Stimulated activated naive CD4-positive, alpha-beta T cell treated with Interleukin-2 at 50 U/mL for 16 hours (primary cell): ENCODE data around the gene DAPK2.
"Not testable (repeated sequence)": the region's sequence is repeated elsewhere in the genome, so short reads cannot be mapped to it uniquely, and the experiment has no call there.

ENCODE experiments used
- DNase-seq: peaks from one replicate; lab custom pipeline; 2025; lab: John Stamatoyannopoulos, UW

The DAPK2 gene

GRCh38 chr15:63973212-63974009 is 72.9 kb downstream of the DAPK2 start:
- no peak for DNase-seq

GRCh38 chr15:63972801-63973200 is 73.5 kb downstream of the DAPK2 start:
- no peak for DNase-seq

DNA sequence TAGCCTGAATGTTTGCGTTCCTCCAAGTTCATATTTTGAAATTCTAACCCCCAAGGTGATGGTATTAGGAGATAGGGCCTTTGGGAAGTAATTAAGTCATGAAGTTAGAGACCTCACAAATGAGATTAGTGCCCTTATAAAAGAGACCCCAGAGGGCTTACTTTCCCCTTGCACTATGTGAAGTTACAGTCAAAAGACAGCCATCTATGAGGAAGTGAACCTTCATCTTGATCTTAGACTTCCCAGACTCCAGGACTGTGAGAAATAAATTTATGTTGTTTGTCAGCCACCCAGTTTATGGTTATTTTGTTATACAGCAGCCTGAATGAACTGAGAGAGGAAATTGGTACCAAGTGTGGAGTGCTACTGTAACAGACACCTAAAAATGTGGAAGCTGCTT is 74.4 kb downstream of the DAPK2 start:
- no peak for DNase-seq

GRCh38 chr15:63971427-63971805 is 74.9 kb downstream of the DAPK2 start:
- peak; percentile 57 for DNase-seq

DNA sequence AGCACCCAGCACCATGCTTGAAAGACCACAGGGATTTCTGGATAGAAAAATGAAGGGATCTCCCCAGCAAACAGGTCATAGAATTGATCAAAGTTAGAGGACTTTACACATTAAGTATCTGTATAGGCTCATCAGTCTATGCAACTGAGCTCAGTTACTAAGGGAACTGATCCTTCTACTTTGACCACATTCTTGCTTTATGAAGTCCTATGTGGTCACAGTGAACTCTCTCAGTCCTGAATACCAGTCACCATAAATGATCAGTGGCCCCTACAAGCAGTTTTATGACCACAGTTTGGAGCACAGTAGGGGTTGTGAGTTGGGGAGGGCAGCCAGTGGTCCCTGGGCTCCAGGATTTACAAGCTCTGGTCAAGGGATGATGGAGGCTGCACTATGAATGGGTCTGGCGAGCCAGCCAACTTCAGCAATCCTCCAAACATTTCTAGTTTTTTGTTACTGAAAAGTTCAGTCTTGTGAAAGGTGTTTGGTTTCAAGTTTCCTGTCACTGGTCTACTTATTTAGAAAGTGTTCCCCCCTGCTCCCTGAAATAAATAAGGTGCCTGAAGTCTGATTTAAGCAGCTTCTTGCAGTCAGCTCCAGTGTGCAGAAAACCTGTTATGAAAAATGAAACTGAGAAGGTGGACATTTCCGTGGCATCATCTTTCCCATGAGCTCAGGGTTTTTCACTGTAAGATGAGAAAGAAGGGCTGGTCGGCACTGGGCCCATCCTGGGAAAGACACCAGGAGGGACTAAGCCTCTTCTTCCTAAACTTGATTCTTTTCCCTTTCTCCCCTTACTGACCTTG is 75.5 kb downstream of the DAPK2 start:
- DNase-seq = no peak

GRCh38 chr15:63969652-63970421 is 76.4 kb downstream of the DAPK2 start:
- no peak for DNase-seq

- no peak for DNase-seq
Observed at GRCh38 chr15:63968700-63969099, 77.6 kb downstream of the DAPK2 start.

GRCh38 chr15:63968122-63968524 is 78.2 kb downstream of the DAPK2 start:
- DNase-seq = no peak

GRCh38 chr15:63967616-63968015 is 78.7 kb downstream of the DAPK2 start:
- DNase-seq = no peak

DNA sequence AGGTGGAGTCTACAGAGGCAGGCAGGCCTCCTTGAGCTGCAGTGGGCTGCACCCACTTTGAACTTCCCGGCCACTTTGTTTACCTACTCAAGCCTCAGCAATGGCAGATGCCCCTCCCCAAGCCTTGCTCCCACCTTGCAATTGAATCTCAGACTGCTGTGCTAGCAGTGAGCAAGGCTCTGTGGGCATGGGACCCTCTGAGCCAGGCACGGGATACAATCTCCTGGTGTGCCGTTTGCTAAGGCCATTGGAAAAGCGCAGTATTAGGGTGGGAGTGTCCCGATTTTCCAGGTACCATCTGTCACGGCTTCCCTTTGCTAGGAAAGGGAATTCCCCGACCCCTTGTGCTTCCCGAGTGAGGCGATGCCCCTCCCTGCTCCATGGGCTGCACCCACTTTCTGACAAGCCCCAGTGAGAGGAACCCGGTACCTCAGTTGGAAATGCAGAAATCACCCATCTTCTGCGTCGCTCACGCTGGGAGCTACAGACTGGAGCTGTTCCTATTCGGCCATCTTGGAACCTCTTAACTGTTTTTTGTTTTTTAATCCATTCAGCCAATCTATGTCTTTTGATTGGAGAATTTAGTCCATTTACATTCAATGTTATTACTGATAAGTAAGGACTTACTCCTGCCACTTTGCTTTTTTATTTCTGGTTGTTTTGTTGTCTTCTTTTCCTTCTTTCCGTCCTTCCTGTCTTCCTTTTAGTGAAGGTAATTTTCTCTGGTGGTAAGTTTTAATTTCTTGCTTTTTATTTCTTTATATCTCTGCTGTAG is 83.2 kb downstream of the DAPK2 start:
- DNase-seq = not testable (repeated sequence)

- no peak for DNase-seq
Observed at GRCh38 chr15:63953524-63953923, 92.8 kb downstream of the DAPK2 start.

- no peak for DNase-seq
Observed at GRCh38 chr15:63950911-63951481, 95.3 kb downstream of the DAPK2 start.

DNA sequence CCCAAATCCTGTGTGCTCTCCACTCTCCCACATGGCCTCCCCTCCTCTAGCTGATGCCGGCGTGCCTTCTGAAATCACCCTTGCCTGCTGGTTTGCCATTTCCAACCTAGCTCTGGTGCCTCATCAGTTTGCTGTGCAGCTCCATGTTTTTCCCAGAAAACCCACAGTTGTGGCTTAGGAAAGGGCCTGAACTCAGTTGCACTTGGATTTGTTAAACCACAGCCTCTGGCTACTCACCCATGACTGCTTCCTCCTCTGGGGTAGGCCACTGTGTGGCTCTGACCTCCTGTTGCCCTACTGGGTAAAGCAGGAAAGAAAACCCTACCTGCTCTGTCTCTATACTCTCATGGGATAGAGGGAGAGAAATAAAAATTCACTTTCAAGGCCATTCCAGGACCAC is 97.3 kb downstream of the DAPK2 start:
- DNase-seq = no peak

DNA sequence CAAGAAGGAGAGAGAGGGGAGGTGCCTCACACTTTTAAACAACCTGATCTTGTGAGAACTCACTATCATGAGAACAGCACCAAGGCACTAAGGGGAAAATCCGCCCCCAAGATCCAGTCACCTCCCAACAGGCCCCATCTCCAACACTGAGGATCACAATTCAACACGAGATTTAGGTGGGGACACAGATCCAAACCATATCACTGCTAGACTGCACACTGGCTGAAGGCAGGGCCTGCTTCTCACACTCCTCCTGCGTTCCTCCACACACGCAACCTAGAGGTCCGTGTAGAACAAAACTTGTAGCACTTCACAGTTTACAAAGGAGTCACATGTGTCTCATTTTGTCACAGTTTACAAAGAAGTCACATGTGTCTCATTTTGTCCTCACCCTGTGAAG is 97.8 kb downstream of the DAPK2 start:
- no peak for DNase-seq

DNA sequence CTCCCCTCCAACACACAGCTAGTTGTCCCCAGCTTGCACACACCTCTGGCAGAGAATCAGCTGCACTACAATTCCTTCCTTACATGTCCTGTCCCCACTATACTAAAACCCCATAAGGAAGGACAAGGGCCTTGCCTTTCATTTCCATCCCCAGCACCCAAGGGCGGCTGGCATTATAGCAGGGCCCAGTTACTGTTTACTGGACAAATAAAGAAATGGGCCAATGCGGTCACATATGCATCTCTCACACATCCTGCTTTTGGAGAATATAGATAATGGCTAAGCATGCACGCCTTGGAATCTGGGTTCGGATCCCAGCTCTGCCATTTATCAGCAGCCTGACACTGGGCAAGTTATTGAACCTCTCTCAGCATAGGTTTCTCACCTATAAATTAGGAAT is 99.1 kb downstream of the DAPK2 start:
- no peak for DNase-seq

- no peak for DNase-seq
Observed at GRCh38 chr15:63946524-63947065, 99.7 kb downstream of the DAPK2 start.

DNA sequence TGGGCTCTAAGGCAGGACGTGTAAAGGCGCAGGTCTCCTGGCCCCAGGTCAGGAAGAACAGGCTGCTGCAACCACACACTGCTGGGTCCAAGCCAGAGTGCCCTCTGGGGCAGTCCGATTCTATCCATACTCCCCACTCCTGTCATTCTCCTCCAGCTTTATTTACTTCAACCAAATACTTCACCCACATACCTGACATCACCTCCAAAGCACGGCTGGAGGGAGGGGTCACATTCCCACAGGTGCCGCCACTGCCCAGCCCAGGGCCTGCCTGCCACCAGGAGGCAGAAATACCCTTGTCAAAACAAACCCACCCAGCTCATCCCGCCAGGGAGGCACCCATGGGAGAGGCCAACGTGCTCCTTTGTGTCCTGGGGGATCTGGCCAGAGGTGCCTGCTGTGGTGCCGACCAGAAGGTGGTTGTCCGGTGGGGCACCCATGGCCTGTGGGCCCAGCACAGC is 100.4 kb downstream of the DAPK2 start:
- DNase-seq = no peak

GRCh38 chr15:63945007-63945788 is 101.1 kb downstream of the DAPK2 start:
- DNase-seq = peak; percentile 62

DNA sequence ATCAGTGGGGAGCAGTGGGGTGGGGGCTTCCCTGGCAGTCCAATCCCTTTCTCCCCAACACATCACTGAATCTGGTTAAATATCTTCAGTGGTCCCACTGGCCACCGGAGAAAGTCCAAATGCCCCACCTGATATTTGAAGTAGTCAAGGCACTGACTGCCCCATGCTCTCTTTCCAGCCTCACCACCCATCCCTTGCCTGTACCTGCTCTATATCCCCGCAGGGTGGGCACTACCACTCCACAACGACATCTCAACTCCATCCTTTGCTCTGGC is 101.7 kb downstream of the DAPK2 start:
- no peak for DNase-seq

GRCh38 chr15:63943829-63944680 is 102.2 kb downstream of the DAPK2 start:
- DNase-seq = no peak
